H9 (cell line): Measurements from ENCODE around the gene PDZD4. TPM values are rescaled to one million over a fixed set of nuclear protein-coding genes. Genes with fewer than 3 reads are reported as not detected.

Experiments
- DNase-seq: peaks from one replicate; pipeline ENCODE4 v3.0.0-alpha.2; 2017
- H2AFZ ChIP-seq: one replicate; pipeline ENCODE4 v1.6.1; 2013; ENCODE audit warnings: mild to moderate bottlenecking, low read length, control low read depth, moderate library complexity
- H2AK5ac ChIP-seq: 2 replicates; pipeline ENCODE4 v1.6.1; 2013; ENCODE audit warnings: low read length, control low read depth, mixed read lengths; ENCODE audit not compliant: insufficient read length
- H2BK120ac ChIP-seq: one replicate; pipeline ENCODE4 v1.6.1; 2013; ENCODE audit warnings: low read depth, mild to moderate bottlenecking, low read length, control low read depth, inconsistent platforms; ENCODE audit not compliant: poor library complexity, severe bottlenecking
- H2BK12ac ChIP-seq: 2 replicates; pipeline ENCODE4 v1.6.1; 2013; ENCODE audit warnings: low read length, control low read depth, mixed read lengths, low read depth; ENCODE audit not compliant: insufficient read length
- H2BK15ac ChIP-seq: 2 replicates; pipeline ENCODE4 v1.6.1; 2013; ENCODE audit warnings: low read depth, low read length, control low read depth
- H2BK20ac ChIP-seq: one replicate; pipeline ENCODE4 v1.6.1; 2013; ENCODE audit warnings: low read depth, mild to moderate bottlenecking, low read length, control low read depth, inconsistent platforms; ENCODE audit not compliant: poor library complexity, severe bottlenecking
- H2BK5ac ChIP-seq: 2 replicates; pipeline ENCODE4 v1.6.1; 2013; ENCODE audit warnings: low read length, control low read depth, mixed read lengths; ENCODE audit not compliant: insufficient read length
- H3K14ac ChIP-seq: 2 replicates; pipeline ENCODE4 v1.6.1; 2013; ENCODE audit warnings: low read length, control low read depth; ENCODE audit not compliant: insufficient read depth
- H3K18ac ChIP-seq: 2 replicates; pipeline ENCODE4 v1.6.1; 2013; ENCODE audit warnings: low read depth, mild to moderate bottlenecking, mixed read lengths, low read length, control low read depth; ENCODE audit not compliant: insufficient read length
- H3K23ac ChIP-seq: 2 replicates; pipeline ENCODE4 v1.6.1; 2013; ENCODE audit warnings: low read length, control low read depth, mixed read lengths, low read depth; ENCODE audit not compliant: insufficient read length
- H3K23me2 ChIP-seq: 2 replicates; pipeline ENCODE4 v1.6.1; 2013; ENCODE audit warnings: low read depth, mild to moderate bottlenecking, mixed read lengths, low read length, control low read depth; ENCODE audit not compliant: insufficient read length, poor library complexity, severe bottlenecking
- H3K27ac ChIP-seq: 2 replicates; pipeline ENCODE4 v1.5.1; 2013; ENCODE audit warnings: low read length, control low read depth, mixed read lengths, low read depth; ENCODE audit not compliant: insufficient read length
- H3K27me3 ChIP-seq: 2 replicates; pipeline ENCODE4 v1.6.1; 2013; ENCODE audit warnings: low read length, control low read depth, inconsistent platforms; ENCODE audit not compliant: insufficient read depth
- H3K4ac ChIP-seq: 2 replicates; pipeline ENCODE4 v1.6.1; 2013; ENCODE audit warnings: low read depth, mild to moderate bottlenecking, control low read depth, inconsistent platforms, low read length, moderate library complexity
- H3K4me1 ChIP-seq: 2 replicates; pipeline ENCODE4 v1.6.1; 2013; ENCODE audit warnings: low read length, control low read depth, inconsistent platforms; ENCODE audit not compliant: insufficient read depth
- H3K4me2 ChIP-seq: 2 replicates; pipeline ENCODE4 v1.6.1; 2013; ENCODE audit warnings: low read length, control low read depth, mixed read lengths; ENCODE audit not compliant: insufficient read length, insufficient read depth
- H3K56ac ChIP-seq: 2 replicates; pipeline ENCODE4 v1.6.1; 2013; ENCODE audit warnings: low read depth, mild to moderate bottlenecking, mixed read lengths, low read length, control low read depth; ENCODE audit not compliant: insufficient read length
- H3K79me1 ChIP-seq: 2 replicates; pipeline ENCODE4 v1.6.1; 2013; ENCODE audit warnings: low read depth, mild to moderate bottlenecking, moderate library complexity, low read length, control low read depth, inconsistent platforms; ENCODE audit not compliant: insufficient read depth, poor library complexity, severe bottlenecking
- H3K79me2 ChIP-seq: 2 replicates; pipeline ENCODE4 v1.6.1; 2013; ENCODE audit warnings: low read length, control low read depth, inconsistent platforms; ENCODE audit not compliant: insufficient read depth
- H3K9ac ChIP-seq: 2 replicates; pipeline ENCODE4 v1.6.1; 2013; ENCODE audit warnings: low read length, control low read depth, mixed read lengths; ENCODE audit not compliant: insufficient read length; ENCODE audit errors: extremely low read depth
- H3K9me3 ChIP-seq: one replicate; pipeline ENCODE4 v1.6.1; 2013; ENCODE audit warnings: low read depth, low read length, inconsistent platforms; ENCODE audit not compliant: control insufficient read depth
- H3T11ph ChIP-seq: one replicate; pipeline ENCODE4 v1.6.1; 2013; ENCODE audit warnings: mild to moderate bottlenecking, low read length, control low read depth, inconsistent platforms
- H4K20me1 ChIP-seq: one replicate; pipeline ENCODE4 v1.6.1; 2013; ENCODE audit not compliant: control insufficient read depth, insufficient read length, insufficient read depth
- H4K5ac ChIP-seq: 2 replicates; pipeline ENCODE4 v1.6.1; 2013; ENCODE audit warnings: low read depth, mild to moderate bottlenecking, mixed read lengths, low read length, control low read depth; ENCODE audit not compliant: insufficient read length
- H4K8ac ChIP-seq: replicated peaks from 2 replicates; pipeline ENCODE4 v1.6.1; 2013; ENCODE audit warnings: low read length, control low read depth, mixed read lengths, low read depth; ENCODE audit not compliant: insufficient read length
- H4K91ac ChIP-seq: 2 replicates; pipeline ENCODE4 v1.6.1; 2013; ENCODE audit warnings: low read depth, mild to moderate bottlenecking, moderate library complexity, mixed read lengths, low read length, control low read depth; ENCODE audit not compliant: insufficient read length
- H3K27ac Mint-ChIP-seq, 3 experiments: 2 replicates in 2 of 3; 3 replicates in 1 of 3; pipeline ENCODE4 v1.8.0; 2020 to 2021; ENCODE audit warnings: mixed read lengths in 3 of 3, mild to moderate bottlenecking in 1 of 3, moderate library complexity in 1 of 3
- H3K27me3 Mint-ChIP-seq: 2 replicates; pipeline ENCODE4 v1.8.0; 2021; ENCODE audit warnings: low read depth, mild to moderate bottlenecking, moderate library complexity, mixed read lengths
- H3K36me3 Mint-ChIP-seq, 3 experiments: 2 replicates in 2 of 3; 3 replicates in 1 of 3; pipeline ENCODE4 v1.8.0; 2020 to 2021; ENCODE audit warnings: low read depth in 3 of 3, mixed read lengths in 3 of 3; ENCODE audit not compliant: insufficient read depth in 1 of 3
- H3K4me1 Mint-ChIP-seq, 2 experiments: 2 replicates each; pipeline ENCODE4 v1.8.0; 2020; ENCODE audit warnings: mixed read lengths in 2 of 2
- H3K4me3 Mint-ChIP-seq, 2 experiments: 2 replicates in 1 of 2; 3 replicates in 1 of 2; pipeline ENCODE4 v1.8.0; 2020 to 2021; ENCODE audit warnings: mild to moderate bottlenecking in 2 of 2, mixed read lengths in 2 of 2, moderate library complexity in 1 of 2
- H3K9me3 Mint-ChIP-seq, 2 experiments: 2 replicates in 1 of 2; 3 replicates in 1 of 2; pipeline ENCODE4 v1.8.0; 2020; ENCODE audit warnings: mild to moderate bottlenecking in 2 of 2, mixed read lengths in 2 of 2, moderate library complexity in 1 of 2
- WGBS: extraction: QIAGEN DNeasy Blood & Tissue Kit; methylation state at CpG from one replicate; pipeline ENCODE4 v1.1.7; 2013; ENCODE audit warnings: missing lambda C conversion rate, low lambda C conversion rate, mixed read lengths; ENCODE audit not compliant: insufficient read length; ENCODE audit errors: extremely low coverage; 5-methylcytosine and 5-hydroxymethylcytosine counted together
- total RNA-seq: library from RNA; stranded (reverse); gene quantifications from 2 replicates; pipeline ENCODE4 v1.2.1, GENCODE V29; 2021
- TF ChIP-seq, protein P1 (sequence below): fragments of 200-600 bp; sonication (generic); conservative IDR thresholded peaks from 3 replicates; pipeline ENCODE4 v1.8.0; 2021; ENCODE audit warnings: antibody characterized with exemption, mild to moderate bottlenecking

PDZD4 gene
- total RNA-seq, 1 experiment from 2014 or later: 110 TPM

DNA sequence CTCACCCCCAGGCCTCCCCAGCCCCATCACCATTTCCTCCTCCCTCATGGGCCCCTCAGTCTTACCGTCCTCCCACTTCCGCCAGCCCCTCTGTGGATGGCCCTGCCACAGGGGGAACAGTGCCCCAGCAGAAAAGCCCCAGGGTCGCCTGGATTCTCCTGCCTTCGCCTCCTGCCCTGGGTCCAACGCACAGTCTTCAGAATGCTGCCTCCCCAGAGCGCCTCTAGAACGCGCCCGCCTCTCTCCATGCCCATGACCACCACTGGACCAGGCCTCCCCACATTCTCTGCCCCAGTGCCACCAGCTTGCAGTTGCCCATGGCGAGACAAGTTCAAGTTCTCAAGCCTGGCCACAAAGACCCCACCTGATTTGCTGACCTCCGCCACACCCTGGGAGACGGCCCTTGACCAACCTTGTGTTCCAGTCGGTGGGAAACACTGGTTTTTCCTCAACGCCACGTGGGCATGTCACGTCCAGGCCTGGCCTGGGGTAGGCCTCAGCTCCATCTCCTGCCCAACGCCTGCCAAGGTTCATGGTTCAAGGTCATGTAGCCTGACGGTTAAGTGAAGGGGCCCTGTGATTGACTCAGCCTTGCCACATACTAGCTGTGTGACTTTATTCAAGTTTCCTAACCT, 66.9 kb downstream of the PDZD4 start:
- Histone ChIP-seq H3K79me1 (no peaks in the 10 kb centered on the region), H2BK12ac (no peak overlapping the region), H3K56ac (no peak overlapping the region), H2AFZ (no peak overlapping the region), H3K27me3 (no peaks in the 10 kb centered on the region), H4K8ac (no peak overlapping the region), H4K5ac (no peak overlapping the region), H3K4ac (no peak overlapping the region), H3K27ac (no peak overlapping the region), H3K9ac (no peak overlapping the region), H2BK5ac (no peak overlapping the region), H3K4me1 (no peaks in the 10 kb centered on the region), H3K4me2 (no peak overlapping the region), H3K23me2 (no peaks in the 10 kb centered on the region), H2AK5ac (no peak overlapping the region), H3K23ac (no peak overlapping the region), H3K9me3 (peaks cover 7% of the 10 kb centered on the region), H3T11ph (no peak overlapping the region), H4K20me1 (no peaks in the 10 kb centered on the region), H2BK120ac (no peak overlapping the region), H3K18ac (no peak overlapping the region), H4K91ac (no peak overlapping the region), H3K14ac (no peak overlapping the region), H2BK20ac (no peak overlapping the region), H3K79me2 (no peaks in the 10 kb centered on the region), H2BK15ac (no peak overlapping the region)
- TF ChIP-seq, protein P1, sequence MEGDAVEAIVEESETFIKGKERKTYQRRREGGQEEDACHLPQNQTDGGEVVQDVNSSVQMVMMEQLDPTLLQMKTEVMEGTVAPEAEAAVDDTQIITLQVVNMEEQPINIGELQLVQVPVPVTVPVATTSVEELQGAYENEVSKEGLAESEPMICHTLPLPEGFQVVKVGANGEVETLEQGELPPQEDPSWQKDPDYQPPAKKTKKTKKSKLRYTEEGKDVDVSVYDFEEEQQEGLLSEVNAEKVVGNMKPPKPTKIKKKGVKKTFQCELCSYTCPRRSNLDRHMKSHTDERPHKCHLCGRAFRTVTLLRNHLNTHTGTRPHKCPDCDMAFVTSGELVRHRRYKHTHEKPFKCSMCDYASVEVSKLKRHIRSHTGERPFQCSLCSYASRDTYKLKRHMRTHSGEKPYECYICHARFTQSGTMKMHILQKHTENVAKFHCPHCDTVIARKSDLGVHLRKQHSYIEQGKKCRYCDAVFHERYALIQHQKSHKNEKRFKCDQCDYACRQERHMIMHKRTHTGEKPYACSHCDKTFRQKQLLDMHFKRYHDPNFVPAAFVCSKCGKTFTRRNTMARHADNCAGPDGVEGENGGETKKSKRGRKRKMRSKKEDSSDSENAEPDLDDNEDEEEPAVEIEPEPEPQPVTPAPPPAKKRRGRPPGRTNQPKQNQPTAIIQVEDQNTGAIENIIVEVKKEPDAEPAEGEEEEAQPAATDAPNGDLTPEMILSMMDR: no peak
- peaks cover 10% of the 10 kb centered on the region for H3K27me3 Mint-ChIP-seq
- peaks cover 4 to 6% of the 10 kb centered on the region in 2 experiments; a peak in 3 of 4 replicates for H3K4me1 Mint-ChIP-seq
- peaks cover 0 to 3% (median 2%) of the 10 kb centered on the region in 3 experiments; a peak in 4 of 7 replicates for H3K36me3 Mint-ChIP-seq
- no peak for DNase-seq
- H3K4me3 Mint-ChIP-seq: 0 out of 5 replicates have a peak overlapping the region, but pooled peaks of 1 of the 2 experiments have one; percentile 55
- peaks cover 51 to 65% of the 10 kb centered on the region in 2 experiments for H3K9me3 Mint-ChIP-seq
- H3K27ac Mint-ChIP-seq: no peak overlapping the region
- WGBS: no CpG with 5 or more reads among the region's 18 CpGs
